GM18909 (cell line): ENCODE results near the gene FBXL7.

Experiments
- ATAC-seq: cut with Tn5 transposase; IDR thresholded peaks from one replicate; pipeline ENCODE4 v1.9.1; 2021; ENCODE audit warnings: mild to moderate bottlenecking; ENCODE audit not compliant: unreplicated experiment, poor library complexity

FBXL7 gene

GRCh38 chr5:15904899-15905830 lies 405.2 kb downstream of the FBXL7 start:
- ATAC-seq = no peak

GRCh38 chr5:15914638-15915037 lies 414.7 kb downstream of the FBXL7 start:
- ATAC-seq = no peak

- no peak for ATAC-seq
Measured at GRCh38 chr5:15926586-15926985, 426.6 kb downstream of the FBXL7 start.

GRCh38 chr5:15927710-15928380 lies 427.9 kb downstream of the FBXL7 start:
- ATAC-seq = no peak

GRCh38 chr5:15929611-15930263 lies 429.8 kb downstream of the FBXL7 start:
- ATAC-seq = no peak

GRCh38 chr5:15932066-15932465 lies 432.1 kb downstream of the FBXL7 start:
- no peak for ATAC-seq

- ATAC-seq = no peak
Measured at GRCh38 chr5:15933259-15934207, 433.6 kb downstream of the FBXL7 start.

GRCh38 chr5:15936505-15937245 lies 436.7 kb downstream of the FBXL7 start:
- ATAC-seq = no peak

- ATAC-seq = no peak
Measured at GRCh38 chr5:15937708-15938107, 437.7 kb downstream of the FBXL7 start.

GRCh38 chr5:15938186-15938585 lies 438.2 kb downstream of the FBXL7 start:
- no peak for ATAC-seq

- no peak for ATAC-seq
Measured at GRCh38 chr5:15938961-15939360, 439.0 kb downstream of the FBXL7 start.

GRCh38 chr5:15940905-15941304 lies 440.9 kb downstream of the FBXL7 start:
- ATAC-seq = no peak

- no peak for ATAC-seq
Measured at GRCh38 chr5:15943487-15943886, 443.5 kb downstream of the FBXL7 start.

- ATAC-seq = no peak
Measured at GRCh38 chr5:15946026-15946425, 446.0 kb downstream of the FBXL7 start.

GRCh38 chr5:15948190-15948589 lies 448.2 kb downstream of the FBXL7 start:
- no peak for ATAC-seq

- ATAC-seq = no peak
Measured at GRCh38 chr5:15951126-15951525, 451.1 kb downstream of the FBXL7 start.

GRCh38 chr5:15951550-15951949 lies 451.6 kb downstream of the FBXL7 start:
- ATAC-seq = no peak

- ATAC-seq = no peak
Measured at GRCh38 chr5:15956622-15957021, 456.6 kb downstream of the FBXL7 start.

- ATAC-seq = no peak
Measured at GRCh38 chr5:15957124-15957523, 457.1 kb downstream of the FBXL7 start.
